ENCODE data around the gene RAB11FIP4.

DNA sequence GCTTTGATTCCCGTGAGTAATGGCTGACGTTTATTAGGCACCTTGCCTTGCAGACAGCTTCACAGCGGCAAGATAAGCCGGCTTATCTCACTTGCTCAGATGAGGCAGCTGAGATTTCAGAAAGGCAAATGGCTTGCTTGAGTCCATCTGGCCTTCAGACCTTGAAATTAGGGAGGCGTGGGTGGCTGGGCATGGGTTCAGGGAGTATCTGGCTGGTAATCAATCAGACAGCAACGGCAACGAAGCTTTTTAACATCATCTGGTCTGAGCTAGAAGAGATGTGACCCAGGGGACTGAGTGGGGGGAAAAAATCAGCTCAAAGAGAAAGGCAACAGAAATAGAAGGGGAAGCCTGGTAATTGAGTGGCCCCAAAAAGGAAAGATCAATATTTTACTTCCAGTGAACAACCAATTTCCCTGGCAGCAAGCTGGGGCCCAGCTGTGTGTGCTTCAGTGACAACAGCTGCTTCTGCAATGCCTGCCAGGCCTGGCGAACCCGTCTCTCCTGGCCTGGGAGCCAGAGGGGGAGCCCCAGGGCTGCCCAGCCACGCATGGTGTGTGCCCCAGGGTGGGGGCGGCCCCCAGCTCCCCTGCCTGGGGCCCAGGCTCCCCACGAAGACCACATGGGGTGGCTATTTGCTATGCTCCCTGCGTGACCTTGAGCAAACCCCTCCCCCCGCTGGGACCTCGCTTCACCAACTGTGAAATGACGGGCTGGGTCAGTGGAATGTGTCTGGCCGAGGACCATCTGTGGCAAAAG, 34.0 kb downstream of the RAB11FIP4 start:
- TF ChIP-seq POLR2A (IDR thresholded peaks at IDR 0.05; ENCODE audit: low read depth, low read length) (no peak), POLR2AphosphoS5 (IDR thresholded peaks at IDR 0.05; ENCODE audit: insufficient read depth, low read depth, low read length) (no peak), EZH2 (IDR thresholded peaks at IDR 0.05; ENCODE audit: borderline replicate concordance, low read depth, low read length, severe bottlenecking) (no peak), GATA2 (IDR thresholded peaks at IDR 0.05; ENCODE audit: insufficient read depth, insufficient read length, low read depth, low read length) (no peak), FOS (IDR thresholded peaks at IDR 0.05; ENCODE audit: borderline replicate concordance, insufficient read depth, low read length) (no peak), MYC (IDR thresholded peaks at IDR 0.05; ENCODE audit: low read depth, low read length) (no peak)
- TF ChIP-seq, protein P1, sequence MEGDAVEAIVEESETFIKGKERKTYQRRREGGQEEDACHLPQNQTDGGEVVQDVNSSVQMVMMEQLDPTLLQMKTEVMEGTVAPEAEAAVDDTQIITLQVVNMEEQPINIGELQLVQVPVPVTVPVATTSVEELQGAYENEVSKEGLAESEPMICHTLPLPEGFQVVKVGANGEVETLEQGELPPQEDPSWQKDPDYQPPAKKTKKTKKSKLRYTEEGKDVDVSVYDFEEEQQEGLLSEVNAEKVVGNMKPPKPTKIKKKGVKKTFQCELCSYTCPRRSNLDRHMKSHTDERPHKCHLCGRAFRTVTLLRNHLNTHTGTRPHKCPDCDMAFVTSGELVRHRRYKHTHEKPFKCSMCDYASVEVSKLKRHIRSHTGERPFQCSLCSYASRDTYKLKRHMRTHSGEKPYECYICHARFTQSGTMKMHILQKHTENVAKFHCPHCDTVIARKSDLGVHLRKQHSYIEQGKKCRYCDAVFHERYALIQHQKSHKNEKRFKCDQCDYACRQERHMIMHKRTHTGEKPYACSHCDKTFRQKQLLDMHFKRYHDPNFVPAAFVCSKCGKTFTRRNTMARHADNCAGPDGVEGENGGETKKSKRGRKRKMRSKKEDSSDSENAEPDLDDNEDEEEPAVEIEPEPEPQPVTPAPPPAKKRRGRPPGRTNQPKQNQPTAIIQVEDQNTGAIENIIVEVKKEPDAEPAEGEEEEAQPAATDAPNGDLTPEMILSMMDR (IDR thresholded peaks at IDR 0.05; ENCODE audit: extremely low read depth in 1 of 2, insufficient read depth in 1 of 2, low read depth in 1 of 2, low read length in 2 of 2): no peak
- TF ChIP-seq, protein P2, sequence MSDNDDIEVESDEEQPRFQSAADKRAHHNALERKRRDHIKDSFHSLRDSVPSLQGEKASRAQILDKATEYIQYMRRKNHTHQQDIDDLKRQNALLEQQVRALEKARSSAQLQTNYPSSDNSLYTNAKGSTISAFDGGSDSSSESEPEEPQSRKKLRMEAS (IDR thresholded peaks at IDR 0.05; ENCODE audit: insufficient read depth, insufficient read length): no peak
